HepG2 (cell line): ENCODE data around the gene IFNLR1. TPM values are rescaled to one million over a fixed set of nuclear protein-coding genes. Genes with fewer than 3 reads are reported as not detected.

Experiments used
- ARHGAP35 ChIP-seq: sonication (generic); formaldehyde crosslinking; IDR thresholded peaks from 2 replicates; pipeline ENCODE4 v1.9.0; 2022; ENCODE audit warnings: mild to moderate bottlenecking, inconsistent platforms, moderate library complexity, missing genetic modification reagents, borderline replicate concordance
- ATAD3A ChIP-seq: sonication (generic); formaldehyde crosslinking; IDR thresholded peaks from 2 replicates; pipeline ENCODE4 v1.4.0; 2020; ENCODE audit warnings: missing genetic modification reagents
- ATF1 ChIP-seq: IDR thresholded peaks from 2 replicates; pipeline ENCODE4 v1.6.1; 2016; ENCODE audit warnings: mild to moderate bottlenecking, control low read depth
- ISX ChIP-seq: sonication (generic); formaldehyde crosslinking; conservative IDR thresholded peaks from 2 replicates; pipeline ENCODE4 v1.5.0; 2020; ENCODE audit warnings: missing genetic modification reagents
- KLF16 ChIP-seq, 2 experiments: sonication (generic) in 1 of 2; formaldehyde crosslinking in 1 of 2; IDR thresholded peaks; 2 replicates each; pipeline versions ENCODE4 v1.6.1 to v1.8.0; 2016 to 2023; ENCODE audit warnings: missing genetic modification reagents in 2 of 2, missing compliant biosample characterization in 1 of 2
- MXD4 ChIP-seq: IDR thresholded peaks from 2 replicates; pipeline ENCODE4 v1.6.1; 2016; ENCODE audit warnings: mild to moderate bottlenecking, missing biosample characterization, missing genetic modification reagents
- POGZ ChIP-seq: sonication (generic); formaldehyde crosslinking; IDR thresholded peaks from 2 replicates; pipeline ENCODE4 v1.4.0; 2020; ENCODE audit warnings: mild to moderate bottlenecking, missing genetic modification reagents
- RFXANK ChIP-seq: IDR thresholded peaks from 2 replicates; pipeline ENCODE4 v1.6.1; 2016
- TBX2 ChIP-seq: sonication (generic); formaldehyde crosslinking; IDR thresholded peaks from 2 replicates; pipeline ENCODE4 v1.5.0; 2020; ENCODE audit warnings: missing genetic modification reagents, mild to moderate bottlenecking, borderline replicate concordance
- TOPORS ChIP-seq: sonication (generic); formaldehyde crosslinking; IDR thresholded peaks from 2 replicates; pipeline ENCODE4 v1.8.0; 2023; ENCODE audit warnings: mild to moderate bottlenecking, missing genetic modification reagents
- ZFX ChIP-seq: sonication (generic); formaldehyde crosslinking; IDR thresholded peaks from 2 replicates; pipeline ENCODE4 v1.4.0; 2020; ENCODE audit warnings: mild to moderate bottlenecking, low read depth, missing genetic modification reagents, moderate library complexity
- ZMYM4 ChIP-seq: sonication (generic); formaldehyde crosslinking; IDR thresholded peaks from 2 replicates; pipeline ENCODE4 v1.8.1; 2023; ENCODE audit warnings: mild to moderate bottlenecking, missing genetic modification reagents
- ZNF12 ChIP-seq: sonication (generic); formaldehyde crosslinking; IDR thresholded peaks from 2 replicates; pipeline ENCODE4 v1.5.0; 2020; ENCODE audit warnings: missing genetic modification reagents
- ZNF264 ChIP-seq: sonication (generic); formaldehyde crosslinking; IDR thresholded peaks from 2 replicates; pipeline ENCODE4 v1.4.0; 2020; ENCODE audit warnings: missing genetic modification reagents
- ZNF441 ChIP-seq: sonication (generic); formaldehyde crosslinking; IDR thresholded peaks from 2 replicates; pipeline ENCODE4 v1.7.0; 2021; ENCODE audit warnings: missing genetic modification reagents, borderline replicate concordance
- ZNF503 ChIP-seq: sonication (generic); formaldehyde crosslinking; IDR thresholded peaks from 2 replicates; pipeline ENCODE4 v1.4.0; 2020; ENCODE audit warnings: missing genetic modification reagents
- ZNF513 ChIP-seq: sonication (generic); formaldehyde crosslinking; conservative IDR thresholded peaks from 2 replicates; pipeline ENCODE4 v1.5.0; 2020; ENCODE audit warnings: missing genetic modification reagents
- ZNF546 ChIP-seq: sonication (generic); formaldehyde crosslinking; conservative IDR thresholded peaks from 2 replicates; pipeline ENCODE4 v1.8.1; 2023; ENCODE audit warnings: mild to moderate bottlenecking, missing genetic modification reagents
- ZNF567 ChIP-seq: sonication (generic); formaldehyde crosslinking; IDR thresholded peaks from 2 replicates; pipeline ENCODE4 v1.8.1; 2023; ENCODE audit warnings: mild to moderate bottlenecking, missing genetic modification reagents, borderline replicate concordance
- ZNF589 ChIP-seq: sonication (generic); formaldehyde crosslinking; conservative IDR thresholded peaks from 2 replicates; pipeline ENCODE4 v1.8.0; 2022; ENCODE audit warnings: mild to moderate bottlenecking, moderate library complexity, missing genetic modification reagents
- ZNF615 ChIP-seq: sonication (generic); formaldehyde crosslinking; IDR thresholded peaks from 2 replicates; pipeline ENCODE4 v1.5.0; 2020; ENCODE audit warnings: mild to moderate bottlenecking, missing genetic modification reagents, borderline replicate concordance
- ZNF816 ChIP-seq: sonication (generic); formaldehyde crosslinking; IDR thresholded peaks from 2 replicates; pipeline ENCODE4 v1.8.0; 2022; ENCODE audit warnings: missing genetic modification reagents, mild to moderate bottlenecking, borderline replicate concordance
- ZNF883 ChIP-seq: sonication (generic); formaldehyde crosslinking; IDR thresholded peaks from 2 replicates; pipeline ENCODE4 v1.5.1; 2020; ENCODE audit warnings: mild to moderate bottlenecking, missing genetic modification reagents; ENCODE audit errors: not compliant biosample characterization
- polyA plus RNA-seq, 8 experiments: library from polyadenylated mRNA; depleted of rRNA in 3 of 8; stranded (reverse) in 7 of 8; unstranded in 1 of 8; fragments of >200 nt; fragmentation: Illumina TruSeq in 4 of 8; extraction: Trizol in 4 of 8; gene quantifications; 2 replicates each; pipeline versions ENCODE4 v1.2.1 to v1.2.3, GENCODE V29; 2011 to 2016; ENCODE audit warnings: low read depth in 4 of 8, missing spikeins in 1 of 8, mixed read lengths in 1 of 8; ENCODE audit not compliant: insufficient read depth in 1 of 8
- total RNA-seq, 5 experiments: library from RNA; depleted of rRNA; stranded (reverse); fragments of >200 nt; fragmentation: Illumina TruSeq; extraction: Trizol; gene quantifications; 2 replicates each; pipeline ENCODE4 v1.2.3, GENCODE V29; 2016; ENCODE audit warnings: low read depth in 1 of 5
- TF ChIP-seq, protein P1 (sequence below): sonication (generic); formaldehyde crosslinking; IDR thresholded peaks from 2 replicates; pipeline ENCODE4 v1.8.0; 2022; ENCODE audit warnings: mild to moderate bottlenecking, missing genetic modification reagents, moderate library complexity
- TF ChIP-seq, protein P2 (sequence below): sonication (generic); formaldehyde crosslinking; IDR thresholded peaks from 2 replicates; pipeline ENCODE4 v1.4.0; 2020; ENCODE audit warnings: mild to moderate bottlenecking, missing genetic modification reagents
- TF ChIP-seq, protein P3 (sequence below): sonication (generic); formaldehyde crosslinking; IDR thresholded peaks from 2 replicates; pipeline ENCODE4 v1.4.0; 2020; ENCODE audit warnings: mild to moderate bottlenecking, low read depth, missing genetic modification reagents

IFNLR1 gene
- total and polyA plus RNA-seq, 2 of the 13 experiments (the other 11 are each of a cell fraction or from before 2014, with no cell fraction given): 3.8 to 8.5 TPM

DNA sequence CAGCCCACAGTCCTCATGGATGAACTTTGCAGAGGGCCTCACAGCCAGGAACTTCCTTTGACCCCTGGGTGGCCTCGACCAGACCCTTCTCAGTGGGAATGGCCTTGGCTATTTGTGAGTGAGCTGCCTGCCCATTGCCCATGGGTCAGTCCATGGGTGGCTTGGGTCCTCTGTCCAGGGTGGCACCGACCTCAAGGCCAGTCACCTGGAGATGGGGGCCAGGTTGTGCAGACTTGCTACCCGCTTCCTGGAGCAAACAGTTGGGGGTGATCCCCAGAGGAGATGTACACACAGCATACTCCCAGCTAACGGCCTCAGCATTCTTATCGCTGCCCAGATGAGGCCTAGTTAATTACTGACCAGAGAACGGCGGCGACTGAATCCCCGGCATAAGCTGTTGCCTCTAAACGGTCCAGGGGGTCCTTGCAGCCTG, 23.1 kb upstream of the IFNLR1 start (continued):
- TF ChIP-seq KLF16 (CRISPR knock-in tag; IDR thresholded peaks at IDR 0.05) (no peak), ZNF513 (CRISPR knock-in tag) (no peak), ZMYM4 (CRISPR knock-in tag) (peak; percentile 27; the same call in 1 of the 2 replicates), ZNF883 (no peak), ZNF589 (CRISPR knock-in tag) (no peak), POGZ (CRISPR knock-in tag) (no peak), ATF1 (CRISPR knock-in tag) (no peak), ZNF441 (CRISPR knock-in tag) (0 out of 2 replicates have a peak, but pooled peaks have one; percentile 31), ZNF12 (CRISPR knock-in tag) (no peak), ARHGAP35 (CRISPR knock-in tag) (no peak), ZFX (CRISPR knock-in tag) (peak; percentile 91), ATAD3A (CRISPR knock-in tag) (no peak), ZNF615 (no peak), TBX2 (CRISPR knock-in tag) (peak; percentile 66; the same call in 1 of the 2 replicates), ZNF546 (peak; percentile 39; the same call in 1 of the 2 replicates), ZNF816 (CRISPR knock-in tag) (no peak), ISX (CRISPR knock-in tag) (no peak), MXD4 (CRISPR knock-in tag) (0 out of 2 replicates have a peak, but pooled peaks have one; percentile 25), TOPORS (CRISPR knock-in tag) (no peak), ZNF264 (CRISPR knock-in tag) (no peak), RFXANK (CRISPR knock-in tag) (no peak), ZNF567 (CRISPR knock-in tag) (no peak), ZNF503 (no peak)
- TF ChIP-seq, protein P1, sequence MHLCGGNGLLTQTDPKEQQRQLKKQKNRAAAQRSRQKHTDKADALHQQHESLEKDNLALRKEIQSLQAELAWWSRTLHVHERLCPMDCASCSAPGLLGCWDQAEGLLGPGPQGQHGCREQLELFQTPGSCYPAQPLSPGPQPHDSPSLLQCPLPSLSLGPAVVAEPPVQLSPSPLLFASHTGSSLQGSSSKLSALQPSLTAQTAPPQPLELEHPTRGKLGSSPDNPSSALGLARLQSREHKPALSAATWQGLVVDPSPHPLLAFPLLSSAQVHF (CRISPR knock-in tag): no peak
- TF ChIP-seq, protein P2, sequence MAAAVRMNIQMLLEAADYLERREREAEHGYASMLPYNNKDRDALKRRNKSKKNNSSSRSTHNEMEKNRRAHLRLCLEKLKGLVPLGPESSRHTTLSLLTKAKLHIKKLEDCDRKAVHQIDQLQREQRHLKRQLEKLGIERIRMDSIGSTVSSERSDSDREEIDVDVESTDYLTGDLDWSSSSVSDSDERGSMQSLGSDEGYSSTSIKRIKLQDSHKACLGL (CRISPR knock-in tag): no peak
- TF ChIP-seq, protein P3, sequence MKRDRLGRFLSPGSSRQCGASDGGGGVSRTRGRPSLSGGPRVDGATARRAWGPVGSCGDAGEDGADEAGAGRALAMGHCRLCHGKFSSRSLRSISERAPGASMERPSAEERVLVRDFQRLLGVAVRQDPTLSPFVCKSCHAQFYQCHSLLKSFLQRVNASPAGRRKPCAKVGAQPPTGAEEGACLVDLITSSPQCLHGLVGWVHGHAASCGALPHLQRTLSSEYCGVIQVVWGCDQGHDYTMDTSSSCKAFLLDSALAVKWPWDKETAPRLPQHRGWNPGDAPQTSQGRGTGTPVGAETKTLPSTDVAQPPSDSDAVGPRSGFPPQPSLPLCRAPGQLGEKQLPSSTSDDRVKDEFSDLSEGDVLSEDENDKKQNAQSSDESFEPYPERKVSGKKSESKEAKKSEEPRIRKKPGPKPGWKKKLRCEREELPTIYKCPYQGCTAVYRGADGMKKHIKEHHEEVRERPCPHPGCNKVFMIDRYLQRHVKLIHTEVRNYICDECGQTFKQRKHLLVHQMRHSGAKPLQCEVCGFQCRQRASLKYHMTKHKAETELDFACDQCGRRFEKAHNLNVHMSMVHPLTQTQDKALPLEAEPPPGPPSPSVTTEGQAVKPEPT (CRISPR knock-in tag): no peak
